HFFc6 (cell line): ENCODE data around the gene RBFA. TPM values are rescaled to one million over a fixed set of nuclear protein-coding genes. Genes with fewer than 3 reads are reported as not detected.

Source experiments
- DNase-seq: peaks from one replicate; pipeline ENCODE4 v3.0.0-alpha.2; 2018
- H3K27ac Mint-ChIP-seq: 2 replicates; pipeline ENCODE4 v1.8.0; 2020; ENCODE audit warnings: mild to moderate bottlenecking, mixed read lengths
- H3K27me3 Mint-ChIP-seq: 2 replicates; pipeline ENCODE4 v1.8.0; 2021; ENCODE audit warnings: mild to moderate bottlenecking, moderate library complexity, mixed read lengths; ENCODE audit not compliant: insufficient read depth
- H3K36me3 Mint-ChIP-seq: 2 replicates; pipeline ENCODE4 v1.8.0; 2021; ENCODE audit warnings: low read depth, mixed read lengths
- H3K4me1 Mint-ChIP-seq: 2 replicates; pipeline ENCODE4 v1.8.0; 2020; ENCODE audit warnings: low read depth, mixed read lengths
- H3K4me3 Mint-ChIP-seq: 2 replicates; pipeline ENCODE4 v1.8.0; 2020; ENCODE audit warnings: mild to moderate bottlenecking, moderate library complexity, mixed read lengths
- H3K9me3 Mint-ChIP-seq: 2 replicates; pipeline ENCODE4 v1.8.0; 2020; ENCODE audit warnings: mild to moderate bottlenecking, mixed read lengths
- total RNA-seq, 6 experiments: library from RNA; stranded (reverse); fragmentation: NEBNext Ultra II Directional; extraction: Animal tissue kit (Norgen Biotek cat#: 25700); gene quantifications; 2 replicates in 1 of 6; 3 replicates in 5 of 6; pipeline ENCODE4 v1.2.3, GENCODE V29; 2021
- TF ChIP-seq, protein P1 (sequence below): fragments of 200-600 bp; sonication (generic); IDR thresholded peaks from 2 replicates; pipeline ENCODE4 v1.5.0; 2021; ENCODE audit warnings: antibody characterized with exemption, mild to moderate bottlenecking

Gene RBFA
- total RNA-seq, 6 experiments from 2014 or later: 24.8 to 28.4 (median 27.2) TPM

DNA sequence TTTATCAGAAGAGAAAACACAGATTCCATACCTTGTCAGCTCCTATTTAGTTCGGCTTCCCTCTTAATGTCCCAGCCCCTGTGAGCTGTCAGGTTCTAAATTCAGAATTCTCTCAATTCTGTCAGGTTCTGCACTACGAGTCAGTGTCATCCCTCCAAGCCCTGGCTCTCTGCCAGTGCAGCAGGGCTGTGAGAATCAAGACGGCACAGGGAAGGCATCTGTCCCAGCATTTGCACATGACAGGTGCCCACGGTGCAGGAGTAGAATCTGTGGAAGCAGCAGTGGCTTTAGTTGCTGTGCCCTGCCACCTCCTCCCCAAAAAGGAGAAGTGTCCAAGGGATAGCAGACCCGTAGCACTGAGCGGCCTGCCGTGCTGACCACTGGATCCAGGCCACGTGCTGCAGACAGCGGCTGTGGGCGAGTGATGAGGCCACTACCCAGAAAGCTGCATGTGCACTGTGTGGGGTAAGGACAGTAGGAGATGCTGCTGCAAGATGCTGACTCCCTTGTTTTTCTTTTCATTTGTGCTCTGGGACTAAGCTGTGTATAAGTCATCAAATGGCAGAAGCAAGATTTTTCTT is 12.8 kb downstream of the RBFA start:
- no peak for DNase-seq
- Mint-ChIP-seq H3K9me3 (no peaks in the 10 kb centered on the region; the same call in none of the 2 replicates), H3K36me3 (peaks cover 42% of the 10 kb centered on the region), H3K27ac (no peak overlapping the region), H3K4me3 (no peak overlapping the region), H3K4me1 (no peaks in the 10 kb centered on the region), H3K27me3 (no peaks in the 10 kb centered on the region; the same call in 1 of the 2 replicates)
- TF ChIP-seq, protein P1, sequence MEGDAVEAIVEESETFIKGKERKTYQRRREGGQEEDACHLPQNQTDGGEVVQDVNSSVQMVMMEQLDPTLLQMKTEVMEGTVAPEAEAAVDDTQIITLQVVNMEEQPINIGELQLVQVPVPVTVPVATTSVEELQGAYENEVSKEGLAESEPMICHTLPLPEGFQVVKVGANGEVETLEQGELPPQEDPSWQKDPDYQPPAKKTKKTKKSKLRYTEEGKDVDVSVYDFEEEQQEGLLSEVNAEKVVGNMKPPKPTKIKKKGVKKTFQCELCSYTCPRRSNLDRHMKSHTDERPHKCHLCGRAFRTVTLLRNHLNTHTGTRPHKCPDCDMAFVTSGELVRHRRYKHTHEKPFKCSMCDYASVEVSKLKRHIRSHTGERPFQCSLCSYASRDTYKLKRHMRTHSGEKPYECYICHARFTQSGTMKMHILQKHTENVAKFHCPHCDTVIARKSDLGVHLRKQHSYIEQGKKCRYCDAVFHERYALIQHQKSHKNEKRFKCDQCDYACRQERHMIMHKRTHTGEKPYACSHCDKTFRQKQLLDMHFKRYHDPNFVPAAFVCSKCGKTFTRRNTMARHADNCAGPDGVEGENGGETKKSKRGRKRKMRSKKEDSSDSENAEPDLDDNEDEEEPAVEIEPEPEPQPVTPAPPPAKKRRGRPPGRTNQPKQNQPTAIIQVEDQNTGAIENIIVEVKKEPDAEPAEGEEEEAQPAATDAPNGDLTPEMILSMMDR: no peak

DNA sequence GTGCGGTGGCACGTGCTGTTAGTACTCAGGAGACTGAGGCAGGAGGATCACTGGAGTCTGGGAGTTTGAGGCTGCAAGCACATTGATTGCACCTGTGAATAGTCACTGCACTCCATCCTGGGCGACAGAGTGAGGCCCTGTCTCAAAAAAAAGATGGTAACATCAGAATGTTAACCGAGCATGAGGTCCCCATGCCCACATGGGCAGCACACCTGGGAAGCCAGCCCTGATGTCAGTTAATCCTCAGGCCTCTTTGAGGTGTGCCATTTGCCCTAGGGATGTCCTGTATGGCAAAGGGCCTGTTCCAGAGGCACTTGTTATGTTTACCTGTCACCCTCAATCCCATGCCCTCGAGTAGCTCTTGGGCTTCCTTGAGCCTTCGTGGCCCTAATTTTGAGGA is 16.6 kb downstream of the RBFA start:
- H3K36me3 Mint-ChIP-seq: peaks cover 50% of the 10 kb centered on the region
- H3K27ac Mint-ChIP-seq: no peak overlapping the region
- DNase-seq: no peak
- no peak overlapping the region for H3K4me3 Mint-ChIP-seq
- H3K27me3 Mint-ChIP-seq: no peaks in the 10 kb centered on the region
- H3K9me3 Mint-ChIP-seq: peaks cover 33% of the 10 kb centered on the region
- TF ChIP-seq, protein P1: no peak
- no peaks in the 10 kb centered on the region for H3K4me1 Mint-ChIP-seq

DNA sequence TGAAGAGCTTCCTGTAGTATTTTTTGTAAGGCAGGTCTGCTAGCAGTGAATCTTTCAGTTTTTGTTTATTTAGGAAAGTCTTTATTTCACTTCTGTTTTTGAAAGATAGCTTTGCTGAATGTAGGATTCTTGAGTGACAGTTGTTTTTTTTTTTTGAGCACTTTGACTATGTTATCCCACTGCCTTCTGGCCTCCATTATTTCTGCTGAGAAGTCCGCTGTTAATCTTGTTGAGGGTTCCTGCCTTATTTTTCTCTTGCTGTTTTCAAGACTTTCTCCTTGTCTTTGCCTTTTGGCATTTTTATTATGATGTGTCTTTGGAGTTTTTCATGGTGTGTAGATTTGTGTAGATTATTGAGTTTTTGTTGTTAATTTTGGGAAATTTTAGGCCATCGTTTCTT is 21.9 kb downstream of the RBFA start:
- TF ChIP-seq, protein P1: no peak
- H3K36me3 Mint-ChIP-seq: peaks cover 45% of the 10 kb centered on the region
- no peaks in the 10 kb centered on the region for H3K4me1 Mint-ChIP-seq
- DNase-seq: no peak
- no peak overlapping the region for H3K27ac Mint-ChIP-seq
- H3K4me3 Mint-ChIP-seq: no peak overlapping the region
- peaks cover 59% of the 10 kb centered on the region for H3K9me3 Mint-ChIP-seq
- no peaks in the 10 kb centered on the region for H3K27me3 Mint-ChIP-seq

DNA sequence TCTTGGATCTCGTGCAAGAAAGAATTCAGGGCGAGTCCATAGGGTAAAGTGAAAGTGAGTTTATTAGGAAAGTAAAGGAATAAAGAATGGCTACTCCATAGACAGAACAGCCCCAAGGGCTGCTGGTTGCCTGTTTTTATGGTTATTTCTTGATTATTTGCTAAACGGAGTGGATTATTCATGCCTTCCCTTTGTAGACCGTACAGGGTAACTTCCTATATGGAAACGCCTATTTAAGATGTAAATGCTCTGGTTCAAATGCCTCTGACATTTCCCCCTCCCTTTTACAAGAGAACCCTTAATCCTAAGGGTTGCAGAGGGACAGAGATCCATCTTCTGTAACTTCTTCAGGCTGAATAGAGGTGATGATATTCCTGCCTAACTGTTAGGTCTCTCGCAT is 25.7 kb downstream of the RBFA start:
- Mint-ChIP-seq H3K4me1 (no peaks in the 10 kb centered on the region), H3K27me3 (no peaks in the 10 kb centered on the region), H3K9me3 (peaks cover 35% of the 10 kb centered on the region), H3K4me3 (no peak overlapping the region), H3K36me3 (peaks cover 30% of the 10 kb centered on the region), H3K27ac (no peak overlapping the region)
- DNase-seq: no peak
- TF ChIP-seq, protein P1: no peak

DNA sequence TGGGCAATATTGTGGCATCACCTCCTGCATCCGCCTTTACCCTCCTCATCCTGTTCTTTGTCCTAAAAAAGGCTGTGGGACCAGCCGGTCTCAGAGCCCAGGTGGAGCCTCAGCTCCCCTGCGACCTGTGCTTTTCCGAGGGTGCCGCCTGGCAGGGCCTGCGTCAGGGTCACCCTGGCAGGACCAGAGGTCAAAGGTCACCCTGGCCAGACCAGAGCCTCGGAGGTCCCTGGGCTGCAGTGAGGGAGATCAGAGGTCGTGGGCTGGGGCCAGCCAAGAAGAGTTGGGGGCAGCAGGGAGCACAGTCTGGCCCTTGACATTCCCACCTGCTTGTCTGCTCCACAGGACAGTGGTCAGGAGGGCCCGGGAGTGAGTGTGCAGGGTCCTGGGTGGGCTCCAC is 31.5 kb downstream of the RBFA start:
- no peaks in the 10 kb centered on the region for H3K4me1 Mint-ChIP-seq
- TF ChIP-seq, protein P1: no peak

More for the DNA sequence above, 31.5 kb downstream of the RBFA start:
- peaks cover 6% of the 10 kb centered on the region for H3K36me3 Mint-ChIP-seq
- no peak for DNase-seq
- no peak overlapping the region for H3K4me3 Mint-ChIP-seq
- no peaks in the 10 kb centered on the region; the same call in 1 of the 2 replicates for H3K27me3 Mint-ChIP-seq
- no peaks in the 10 kb centered on the region; the same call in 1 of the 2 replicates for H3K9me3 Mint-ChIP-seq
- no peak overlapping the region for H3K27ac Mint-ChIP-seq
